A673 (cell line): ENCODE data around the gene MSL1. TPM values are rescaled to one million over a fixed set of nuclear protein-coding genes. Genes with fewer than 3 reads are reported as not detected.

Source experiments
- BruUV-seq: library from RNA; stranded (reverse); fragments of 400-500 nt; replicated peaks from 2 replicates; lab custom pipeline; 2021; lab: Mats Ljungman, UMichigan
- CTCF ChIA-PET: fragments of 300-600 bp; sonication (Branson Sonifier 250); formaldehyde crosslinking; loops from one replicate; lab custom pipeline; 2022; ENCODE audit warnings: antibody characterized with exemption; lab: Charles Lee
- POLR2A ChIA-PET: fragments of 300-600 bp; sonication (Branson Sonifier 250); formaldehyde crosslinking; loops from one replicate; lab custom pipeline; 2022; ENCODE audit warnings: antibody characterized with exemption; ENCODE audit not compliant: low non-redundant PET; lab: Charles Lee
- DNase-seq: peaks from one replicate; pipeline ENCODE4 v3.0.0-alpha.2; 2015; ENCODE audit warnings: low spot score
- H3K27ac ChIP-seq: fragments of 200-600 bp; sonication (generic); 2 replicates; pipeline ENCODE4 v1.5.1; 2016; ENCODE audit warnings: mixed run types, low read depth, mild to moderate bottlenecking, mixed read lengths, antibody characterized with exemption, low read length; ENCODE audit not compliant: poor library complexity, severe bottlenecking
- H3K27me3 ChIP-seq: fragments of 200-600 bp; sonication (generic); replicated peaks from 2 replicates; pipeline ENCODE4 v1.6.1; 2017; ENCODE audit warnings: mixed run types, low read depth, mild to moderate bottlenecking, mixed read lengths, antibody characterized with exemption, low read length; ENCODE audit not compliant: insufficient read depth, poor library complexity
- H3K36me3 ChIP-seq: fragments of 200-600 bp; sonication (generic); 2 replicates; pipeline ENCODE4 v1.6.1; 2016; ENCODE audit warnings: mixed run types, mild to moderate bottlenecking, mixed read lengths, antibody characterized with exemption, low read length; ENCODE audit not compliant: insufficient read depth, poor library complexity, severe bottlenecking
- H3K4me1 ChIP-seq: fragments of 200-600 bp; sonication (generic); 2 replicates; pipeline ENCODE4 v1.6.1; 2017; ENCODE audit warnings: mixed run types, mild to moderate bottlenecking, mixed read lengths, antibody characterized with exemption, low read length; ENCODE audit not compliant: insufficient read depth, poor library complexity, severe bottlenecking
- H3K4me3 ChIP-seq: fragments of 200-600 bp; sonication (generic); 2 replicates; pipeline ENCODE4 v1.5.1; 2016; ENCODE audit warnings: low read depth, mixed run types, mild to moderate bottlenecking, mixed read lengths, low read length; ENCODE audit not compliant: poor library complexity, severe bottlenecking
- H3K9me3 ChIP-seq: fragments of 200-600 bp; sonication (generic); 2 replicates; pipeline ENCODE4 v1.6.1; 2016; ENCODE audit warnings: mixed run types, low read depth, mild to moderate bottlenecking, mixed read lengths, antibody characterized with exemption, low read length; ENCODE audit not compliant: poor library complexity, severe bottlenecking
- EZH2 ChIP-seq: fragments of 200-600 bp; sonication (generic); IDR thresholded peaks from 2 replicates; pipeline ENCODE4 v1.6.1; 2017; ENCODE audit warnings: borderline replicate concordance, low read depth, mild to moderate bottlenecking, mixed read lengths, antibody characterized with exemption, low read length; ENCODE audit not compliant: poor library complexity, severe bottlenecking
- intact Hi-C: fragments of 100-400 bp; cut with micrococcal nuclease; formaldehyde crosslinking; loops from one replicate; pipeline ENCODE4 v1.10.0; 2022; ENCODE audit not compliant: unreplicated experiment
- total RNA-seq: library from RNA; stranded (reverse); gene quantifications from 2 replicates; pipeline ENCODE4 v1.2.3, GENCODE V29; 2021
- TF ChIP-seq, protein P1 (sequence below): fragments of 300-800, 200-600 bp; sonication (generic); conservative IDR thresholded peaks from 2 replicates; pipeline ENCODE4 v1.5.1; 2017; ENCODE audit warnings: low read depth, mild to moderate bottlenecking, antibody characterized with exemption, low read length, moderate library complexity, mixed read lengths

The MSL1 gene
- total RNA-seq, 1 experiment from 2014 or later = 59.9 TPM

DNA sequence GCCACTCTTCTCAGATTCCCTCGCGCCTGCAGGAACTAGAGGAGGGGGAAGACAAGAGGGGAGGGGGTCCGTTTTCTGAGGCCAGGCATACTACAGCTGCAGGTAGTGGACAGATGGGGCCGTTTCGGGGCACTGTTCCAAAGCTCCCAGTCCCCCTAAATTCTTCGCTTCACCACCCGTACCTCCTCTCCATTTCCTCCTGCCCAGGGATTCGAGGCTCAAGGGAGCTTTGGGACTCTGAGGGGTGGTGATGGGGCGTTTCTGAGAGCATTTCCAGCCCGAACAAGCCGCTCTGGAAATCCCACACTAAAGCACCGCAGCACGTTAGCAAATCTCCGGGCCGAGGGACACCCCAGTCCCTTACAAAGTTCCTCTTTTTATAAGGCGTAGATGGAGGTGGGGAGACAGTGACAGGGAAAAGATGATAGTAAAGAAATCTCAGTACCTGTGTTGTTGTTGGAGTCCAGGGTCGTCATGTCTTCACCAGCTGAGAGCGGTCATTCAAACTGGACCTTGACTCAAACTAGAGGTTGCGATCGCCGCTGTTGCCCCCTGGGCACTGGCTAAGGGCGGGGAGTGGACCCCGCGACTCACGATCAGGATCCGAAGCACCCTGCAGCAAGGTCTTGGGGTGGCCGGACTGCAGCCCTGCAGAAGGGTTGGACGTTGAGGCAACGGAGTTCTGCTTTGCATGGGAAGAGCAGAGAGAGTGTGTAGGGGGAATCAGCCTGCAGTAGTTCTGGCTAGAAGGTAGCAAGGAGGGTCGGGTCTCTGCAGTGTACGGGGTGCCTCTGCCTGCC lies 22.0 kb upstream of the MSL1 start:
- BruUV-seq = TSS peak; percentile 55
- POLR2A ChIA-PET = no interaction called here

DNA sequence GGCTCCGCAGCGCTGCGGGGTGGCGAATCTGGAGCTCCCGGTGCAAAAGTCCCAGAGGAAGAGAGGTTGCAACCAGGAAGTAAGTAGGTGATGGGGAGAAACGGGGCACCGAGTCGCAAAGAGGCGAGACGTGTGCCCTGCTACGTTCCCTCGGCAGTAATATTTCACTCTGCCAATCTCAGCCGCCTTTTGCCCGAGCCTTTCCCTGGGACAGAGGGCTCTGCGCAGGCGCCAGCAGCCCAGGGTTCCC lies 21.4 kb upstream of the MSL1 start, which contains the start of gene NR1D1:
Gene NR1D1, minus strand, starts transcription at position 171 of the 250 bp plus-strand sequence. CDS start 495 bp downstream, outside the sequence.
- TF ChIP-seq, protein P1, sequence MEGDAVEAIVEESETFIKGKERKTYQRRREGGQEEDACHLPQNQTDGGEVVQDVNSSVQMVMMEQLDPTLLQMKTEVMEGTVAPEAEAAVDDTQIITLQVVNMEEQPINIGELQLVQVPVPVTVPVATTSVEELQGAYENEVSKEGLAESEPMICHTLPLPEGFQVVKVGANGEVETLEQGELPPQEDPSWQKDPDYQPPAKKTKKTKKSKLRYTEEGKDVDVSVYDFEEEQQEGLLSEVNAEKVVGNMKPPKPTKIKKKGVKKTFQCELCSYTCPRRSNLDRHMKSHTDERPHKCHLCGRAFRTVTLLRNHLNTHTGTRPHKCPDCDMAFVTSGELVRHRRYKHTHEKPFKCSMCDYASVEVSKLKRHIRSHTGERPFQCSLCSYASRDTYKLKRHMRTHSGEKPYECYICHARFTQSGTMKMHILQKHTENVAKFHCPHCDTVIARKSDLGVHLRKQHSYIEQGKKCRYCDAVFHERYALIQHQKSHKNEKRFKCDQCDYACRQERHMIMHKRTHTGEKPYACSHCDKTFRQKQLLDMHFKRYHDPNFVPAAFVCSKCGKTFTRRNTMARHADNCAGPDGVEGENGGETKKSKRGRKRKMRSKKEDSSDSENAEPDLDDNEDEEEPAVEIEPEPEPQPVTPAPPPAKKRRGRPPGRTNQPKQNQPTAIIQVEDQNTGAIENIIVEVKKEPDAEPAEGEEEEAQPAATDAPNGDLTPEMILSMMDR = no peak
- no peak for TF ChIP-seq EZH2
- Histone ChIP-seq H3K4me3 (peak within 1 kb of the TSS; percentile 40), H3K9me3 (no peaks in the 10 kb centered on the region), H3K36me3 (no peaks in the 10 kb centered on the region), H3K27me3 (no peaks in the 10 kb centered on the region), H3K27ac (no peak within 1 kb of the TSS), H3K4me1 (peaks cover 24% of the 10 kb centered on the region)
- CTCF ChIA-PET = interaction anchor here (0.8 to 1.3 kb wide), 2 partner anchors 13 to 40 kb away, joined by 3 to 9 read pairs; partner anchors contain the start of gene CASC3
- POLR2A ChIA-PET = no interaction called here
- intact Hi-C loops = no loop called here
- BruUV-seq = no TSS peak
- DNase-seq = no peak

More for the DNA sequence above, 22.0 kb upstream of the MSL1 start:
- Histone ChIP-seq H3K36me3 (no peaks in the 10 kb centered on the region), H3K4me3 (peak overlapping the region; percentile 40), H3K9me3 (no peaks in the 10 kb centered on the region), H3K4me1 (peaks cover 24% of the 10 kb centered on the region), H3K27me3 (no peaks in the 10 kb centered on the region), H3K27ac (no peak overlapping the region)
- DNase-seq = no peak
- CTCF ChIA-PET = interaction anchor here (0.8 to 1.3 kb wide), 2 partner anchors 13 to 41 kb away, joined by 3 to 9 read pairs; partner anchors contain the start of gene CASC3
- intact Hi-C loops = no loop called here
- TF ChIP-seq EZH2 = no peak
- TF ChIP-seq, protein P1 = no peak

DNA sequence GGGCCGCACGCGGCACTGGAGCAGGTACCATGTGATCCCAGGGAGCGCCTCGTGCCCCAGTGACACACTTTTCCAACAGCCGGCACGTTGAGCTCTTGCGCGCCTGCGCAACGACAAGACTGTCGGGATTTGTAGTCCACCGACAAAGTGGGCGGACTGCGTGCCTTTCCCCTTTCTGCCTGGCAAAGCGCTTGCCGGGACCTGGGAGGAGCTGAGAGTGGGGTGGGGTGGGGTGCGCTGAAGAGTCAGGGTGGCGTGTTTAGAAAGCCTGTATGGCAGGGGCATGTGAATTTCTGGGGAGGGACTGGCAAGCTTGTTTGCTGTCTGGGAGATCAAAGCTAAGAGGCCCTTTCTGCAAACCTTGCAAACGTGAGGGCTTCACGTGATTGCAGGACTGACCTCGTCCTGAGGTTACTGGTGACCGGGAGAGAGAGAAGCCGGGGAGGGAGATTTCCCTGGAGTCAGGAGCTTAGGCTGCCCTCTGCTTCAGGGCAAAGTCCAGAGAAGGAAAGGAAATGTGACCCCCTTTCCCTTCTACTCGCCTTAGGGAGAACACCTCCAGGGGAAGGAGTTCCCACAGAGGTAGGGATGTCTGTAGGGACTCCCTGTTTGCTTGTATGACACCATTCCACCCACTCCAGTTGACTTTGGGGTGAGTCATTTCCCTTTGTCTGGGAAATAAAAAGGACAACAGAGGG lies 21.0 kb upstream of the MSL1 start:
- Histone ChIP-seq H3K4me1 (peaks cover 24% of the 10 kb centered on the region), H3K9me3 (no peaks in the 10 kb centered on the region), H3K36me3 (no peaks in the 10 kb centered on the region), H3K4me3 (peak overlapping the region; percentile 40), H3K27ac (no peak overlapping the region), H3K27me3 (no peaks in the 10 kb centered on the region)
- ChIA-PET CTCF (interaction anchor here (0.8 to 1.3 kb wide), 2 partner anchors 12 to 40 kb away, joined by 3 to 9 read pairs; partner anchors contain the start of gene CASC3), POLR2A (interaction anchor here (0.6 kb wide), 1 partner anchor 23 kb away, joined by 4 read pairs; no protein-coding TSS in a partner anchor)
- intact Hi-C loops = no loop called here
- peak; percentile 95 for DNase-seq
- TF ChIP-seq, protein P1 = no peak
- TF ChIP-seq EZH2 = no peak
- no TSS peak for BruUV-seq
